ENCODE data around the gene LRRC3. TPM values are rescaled to one million over a fixed set of nuclear protein-coding genes. Genes with fewer than 3 reads are reported as not detected.

Gene LRRC3
- total and polyA plus RNA-seq, 2 of the 4 experiments (the other 2 are of a cell fraction): under 0.01 to 0.38 TPM

GRCh38 chr21:44434568-44434925, 20.8 kb upstream of the LRRC3 start (continued):
- TF ChIP-seq ELK1 (IDR thresholded peaks at IDR 0.05; ENCODE audit: borderline replicate concordance, low read depth, low read length) (no peak), RCOR1 (IDR thresholded peaks at IDR 0.05; ENCODE audit: insufficient replicate concordance, low read length) (no peak), RAD21 (IDR thresholded peaks at IDR 0.05; ENCODE audit: low read length) (no peak), FOS (IDR thresholded peaks at IDR 0.05; ENCODE audit: low read depth, low read length) (no peak), RFX5 (IDR thresholded peaks at IDR 0.05; ENCODE audit: low read depth, low read length) (no peak)

- ATAC-seq (ENCODE audit: low read depth) (no peak), DNase-seq (no peak)
- Histone ChIP-seq H2BK120ac (ENCODE audit: low read depth, low read length) (no peak overlapping the region), H4K91ac (ENCODE audit: insufficient read depth, low read depth, low read length) (no peak overlapping the region), H3K4me1 (ENCODE audit: control insufficient read depth, insufficient read depth, low read length) (no peaks in the 10 kb centered on the region), H3K27me3 (ENCODE audit: control insufficient read depth, insufficient read depth, low read length) (no peaks in the 10 kb centered on the region), H3K9me3 (ENCODE audit: control insufficient read depth, insufficient read depth, low read length) (peaks cover 23% of the 10 kb centered on the region), H2AK9ac (replicated peaks; ENCODE audit: low read depth, low read length, poor library complexity) (no peak overlapping the region), H3K4me3 (ENCODE audit: insufficient read depth, low read depth, low read length) (no peak overlapping the region), H4K5ac (ENCODE audit: low read depth, low read length) (no peak overlapping the region), H3K27ac (ENCODE audit: insufficient read depth, low read length) (no peak overlapping the region), H4K8ac (ENCODE audit: low read depth in 2 of 2, low read length in 2 of 2) (no peak overlapping the region), H2BK5ac (ENCODE audit: low read depth, low read length, poor library complexity, severe bottlenecking) (no peak overlapping the region), H2AK5ac (ENCODE audit: low read depth, low read length) (no peak overlapping the region), H3K4ac (ENCODE audit: low read depth, low read length) (no peak overlapping the region), H2BK20ac (ENCODE audit: low read depth, low read length) (no peak overlapping the region), H4K20me1 (ENCODE audit: insufficient read depth, low read length) (no peaks in the 10 kb centered on the region), H3K56ac (ENCODE audit: extremely low read depth, insufficient read depth, low read length) (no peak overlapping the region), H3K79me1 (ENCODE audit: low read depth in 1 of 2, low read length in 2 of 2) (no peaks in the 10 kb centered on the region), H3K4me2 (ENCODE audit: low read depth, low read length) (no peak overlapping the region), H3K14ac (replicated peaks; ENCODE audit: low read depth, low read length) (no peak overlapping the region), H3K36me3 (ENCODE audit: control insufficient read depth, insufficient read depth, low read length) (no peaks in the 10 kb centered on the region), H3K23ac (ENCODE audit: low read depth, low read length) (no peak overlapping the region), H3K9me1 (ENCODE audit: insufficient read depth, low read length) (no peaks in the 10 kb centered on the region), H3K9ac (ENCODE audit: low read depth, low read length) (no peak overlapping the region), H2AFZ (replicated peaks; ENCODE audit: low read length, poor library complexity) (no peak overlapping the region), H2BK15ac (ENCODE audit: low read depth, low read length) (no peak overlapping the region), H3K18ac (ENCODE audit: low read depth, low read length) (no peak overlapping the region)
- BruUV-seq (replicated peaks): no TSS peak
- ChIA-PET POLR2A (ENCODE audit: unreplicated experiment) (no interaction called here), CTCF (no interaction called here)
- dilution Hi-C loops (cut with HindIII; ENCODE audit: low sequenced_read_pairs, unreplicated experiment) (no loop called here), intact Hi-C loops (cut with micrococcal nuclease) (no loop called here), in situ Hi-C loops (cut with MboI; ENCODE audit: low sequenced_read_pairs) (no loop called here)
- TF ChIP-seq RCOR1 (IDR thresholded peaks at IDR 0.05; ENCODE audit: insufficient replicate concordance, low read length) (no peak), RAD21 (IDR thresholded peaks at IDR 0.05; ENCODE audit: low read length) (no peak), MAZ (IDR thresholded peaks at IDR 0.05; ENCODE audit: borderline replicate concordance, low read depth, low read length) (no peak), MXI1 (IDR thresholded peaks at IDR 0.05; ENCODE audit: borderline replicate concordance, low read depth, low read length) (no peak), CHD1 (IDR thresholded peaks at IDR 0.05; ENCODE audit: low read depth, low read length) (no peak)
- 74% methylated on average over 21 of the region's 28 CpGs; no CpG with 5 or more reads in 1 of the 2 experiments for WGBS, 2 experiments (ENCODE audit: extremely low coverage in 2 of 2, insufficient read length in 1 of 2)
Measured at GRCh38 chr21:44434936-44435635, 20.2 kb upstream of the LRRC3 start.

Measured in IMR-90 (cell line).